Loucy (cell line): ENCODE results near the gene GRIK2.

Experiments
- CTCF ChIP-seq: fragments of 200-600 bp; sonication (generic); conservative IDR thresholded peaks from 2 replicates; pipeline ENCODE4 v1.5.1; 2014; ENCODE audit warnings: mild to moderate bottlenecking, antibody characterized with exemption, low read length
- EZH2phosphoT487 ChIP-seq: fragments of 200-600 bp; IDR thresholded peaks from 2 replicates; pipeline ENCODE4 v1.6.1; 2018; ENCODE audit warnings: antibody characterized with exemption, mild to moderate bottlenecking, moderate library complexity, borderline replicate concordance

GRCh38 chr6:101401792-101402621, 8.5 kb downstream of the GRIK2 start:
- no peak for TF ChIP-seq CTCF
- TF ChIP-seq EZH2phosphoT487 = no peak
